Glomerular endothelial cell (primary cell): ENCODE measurements around the gene RHEX. TPM values are rescaled to one million over a fixed set of nuclear protein-coding genes. Genes with fewer than 3 reads are reported as not detected.

Source experiments
- total RNA-seq: library from RNA; depleted of rRNA; stranded (reverse); fragments of >200 nt; gene quantifications from 2 replicates; pipeline ENCODE4 v1.2.3, GENCODE V29; 2015

The RHEX gene
- total RNA-seq, 1 donor from 2014 or later = not detected

Other genes starting within 250 kb of the RHEX start
- gene SLC41A1, start 240.0 kb upstream of the RHEX start, total RNA-seq = 29.8 and 50.8 TPM in 2 replicates
- gene PM20D1, start 203.0 kb upstream of the RHEX start, total RNA-seq = not detected in 2 replicates
- 0.05 and 0.23 TPM in 2 replicates for gene SLC26A9, start 109.7 kb upstream of the RHEX start, total RNA-seq
- gene RAB7B, start 49.8 kb upstream of the RHEX start, total RNA-seq = 0.63 TPM in 1 of 2 replicates, not detected in the other
- gene CTSE, start 29.3 kb upstream of the RHEX start, total RNA-seq = not detected in 2 replicates
- not detected in 2 replicates for gene AVPR1B, start 64.2 kb downstream of the RHEX start, total RNA-seq
- 3.9 and 5.3 TPM in 2 replicates for gene FAM72A, start 149.7 kb downstream of the RHEX start, total RNA-seq
- 83.5 and 120 TPM in 2 replicates for gene SRGAP2, start 150.4 kb downstream of the RHEX start, total RNA-seq